NCI-H510A treated with DMSO at 0.1 percent for 48 hours (cell line): Measurements from ENCODE around the gene LILRB2.
"Not testable (repeated sequence)": the region's sequence is repeated elsewhere in the genome, so short reads cannot be mapped to it uniquely, and the experiment has no call there.

Source experiments
- DNase-seq: peaks from one replicate; lab custom pipeline; 2025; lab: John Stamatoyannopoulos, UW

Gene LILRB2

GRCh38 chr19:54305141-54305540 lies 24.2 kb upstream of the LILRB2 start:
- no peak for DNase-seq

- DNase-seq, result no peak
Observed at GRCh38 chr19:54302257-54302656, 21.3 kb upstream of the LILRB2 start.

GRCh38 chr19:54299515-54299914 lies 18.6 kb upstream of the LILRB2 start:
- DNase-seq, result no peak

- DNase-seq, result no peak
Observed at GRCh38 chr19:54299126-54299498, 18.2 kb upstream of the LILRB2 start.

- no peak for DNase-seq
Observed at GRCh38 chr19:54298357-54299125, 17.6 kb upstream of the LILRB2 start.

- no peak for DNase-seq
Observed at GRCh38 chr19:54297759-54298305, 16.9 kb upstream of the LILRB2 start.

GRCh38 chr19:54294539-54294938 lies 13.6 kb upstream of the LILRB2 start:
- no peak for DNase-seq

GRCh38 chr19:54289160-54289559 lies 8.2 kb upstream of the LILRB2 start:
- DNase-seq, result not testable (repeated sequence)

- DNase-seq, result no peak
Observed at GRCh38 chr19:54287456-54287855, 6.5 kb upstream of the LILRB2 start.

GRCh38 chr19:54286283-54286682 lies 5.4 kb upstream of the LILRB2 start:
- not testable (repeated sequence) for DNase-seq

GRCh38 chr19:54285427-54286056 lies 4.6 kb upstream of the LILRB2 start:
- not testable (repeated sequence) for DNase-seq

GRCh38 chr19:54282686-54283470 lies 2.0 kb upstream of the LILRB2 start:
- no peak for DNase-seq

- DNase-seq, result not testable (repeated sequence)
Observed at GRCh38 chr19:54281729-54282075, 792 bp upstream of the LILRB2 start.

GRCh38 chr19:54280441-54280840 lies 469 bp downstream of the LILRB2 start:
- DNase-seq, result not testable (repeated sequence)

GRCh38 chr19:54280025-54280424 lies 885 bp downstream of the LILRB2 start:
- DNase-seq, result not testable (repeated sequence)

GRCh38 chr19:54279406-54279962 lies 1.4 kb downstream of the LILRB2 start:
- no peak for DNase-seq

- DNase-seq, result not testable (repeated sequence)
Observed at GRCh38 chr19:54278571-54279195, 2.2 kb downstream of the LILRB2 start.

GRCh38 chr19:54278056-54278455 lies 2.9 kb downstream of the LILRB2 start:
- DNase-seq, result not testable (repeated sequence)

GRCh38 chr19:54277111-54277615 lies 3.7 kb downstream of the LILRB2 start:
- DNase-seq, result not testable (repeated sequence)

- no peak for DNase-seq
Observed at GRCh38 chr19:54275951-54276350, 5.0 kb downstream of the LILRB2 start.

- DNase-seq, result not testable (repeated sequence)
Observed at GRCh38 chr19:54274516-54274915, 6.4 kb downstream of the LILRB2 start.

- DNase-seq, result no peak
Observed at GRCh38 chr19:54273821-54274220, 7.1 kb downstream of the LILRB2 start.
